Epithelial cell of proximal tubule (primary cell): ENCODE measurements around the gene CALHM5. TPM values are rescaled to one million over a fixed set of nuclear protein-coding genes. Genes with fewer than 3 reads are reported as not detected.

Experiments
- total RNA-seq: library from RNA; depleted of rRNA; stranded (reverse); fragments of >200 nt; gene quantifications from 2 replicates; pipeline ENCODE4 v1.2.3, GENCODE V29; 2015

The CALHM5 gene
- total RNA-seq, 1 donor from 2014 or later: 0.12 TPM

Other genes with a start within 250 kb of the CALHM5 start
- gene TSPYL1, start 231.7 kb upstream of the CALHM5 start, total RNA-seq: 67.6 and 72.3 TPM in 2 replicates
- gene DSE, start 140.7 kb upstream of the CALHM5 start, total RNA-seq: 25.0 and 36.1 TPM in 2 replicates
- gene CALHM6, start 50.3 kb upstream of the CALHM5 start, total RNA-seq: 0.35 and 4.8 TPM in 2 replicates
- gene TRAPPC3L, start 34.0 kb downstream of the CALHM5 start, total RNA-seq: not detected in 2 replicates
- gene CALHM4, start 42.1 kb downstream of the CALHM5 start, total RNA-seq: not detected in 2 replicates
- gene RWDD1, start 59.9 kb downstream of the CALHM5 start, total RNA-seq: 25.2 and 39.7 TPM in 2 replicates
- gene RSPH4A, start 104.8 kb downstream of the CALHM5 start, total RNA-seq: not detected in 2 replicates
- 11.6 and 15.6 TPM in 2 replicates for gene ZUP1, start 157.1 kb downstream of the CALHM5 start, total RNA-seq
- 2.5 and 2.9 TPM in 2 replicates for gene KPNA5, start 169.6 kb downstream of the CALHM5 start, total RNA-seq